Mesenteric fat pad (tissue), 1 donor: ENCODE data around the gene TBC1D5. TPM values are rescaled to one million over a fixed set of nuclear protein-coding genes. Genes with fewer than 3 reads are reported as not detected.

Experiments used
- DNase-seq: peaks from one replicate; pipeline ENCODE4 v3.0.0-alpha.2; 2020; ENCODE audit warnings: low spot score
- total RNA-seq: library from RNA; stranded (reverse); fragmentation: NEBNext Ultra II Directional; extraction: Animal tissue kit (Norgen Biotek cat#: 25700); gene quantifications from one replicate; pipeline ENCODE4 v1.2.1, GENCODE V29; 2021
- donor health status: DM: yes; HTN: yes; CAD: no.

Gene TBC1D5
- total RNA-seq, 1 donor from 2014 or later = 50.1 TPM

GRCh38 chr3:17310983-17311382, 431.4 kb downstream of the TBC1D5 start:
- DNase-seq = no peak

GRCh38 chr3:17307887-17308286, 434.5 kb downstream of the TBC1D5 start:
- no peak for DNase-seq

GRCh38 chr3:17307482-17307881, 434.9 kb downstream of the TBC1D5 start:
- DNase-seq = no peak

- no peak for DNase-seq
These were observed 437.5 kb downstream of the TBC1D5 start for GRCh38 chr3:17304969-17305368.

GRCh38 chr3:17302774-17303173, 439.7 kb downstream of the TBC1D5 start:
- no peak for DNase-seq

- DNase-seq = no peak
These were observed 440.3 kb downstream of the TBC1D5 start for GRCh38 chr3:17302170-17302569.

- DNase-seq = no peak
These were observed 441.2 kb downstream of the TBC1D5 start for GRCh38 chr3:17301271-17301670.

- DNase-seq = no peak
These were observed 442.0 kb downstream of the TBC1D5 start for GRCh38 chr3:17300441-17300840.

GRCh38 chr3:17298038-17298437, 444.4 kb downstream of the TBC1D5 start:
- DNase-seq = no peak

GRCh38 chr3:17292556-17292955, 449.9 kb downstream of the TBC1D5 start:
- DNase-seq = no peak

- no peak for DNase-seq
These were observed 451.5 kb downstream of the TBC1D5 start for GRCh38 chr3:17290894-17291293.

GRCh38 chr3:17288839-17289399, 453.5 kb downstream of the TBC1D5 start:
- DNase-seq = no peak

GRCh38 chr3:17287006-17287689, 455.3 kb downstream of the TBC1D5 start:
- no peak for DNase-seq

- no peak for DNase-seq
These were observed 464.4 kb downstream of the TBC1D5 start for GRCh38 chr3:17278006-17278405.

GRCh38 chr3:17266846-17267245, 475.6 kb downstream of the TBC1D5 start:
- DNase-seq = no peak

GRCh38 chr3:17261627-17262369, 480.6 kb downstream of the TBC1D5 start:
- no peak for DNase-seq

- DNase-seq = no peak
These were observed 482.2 kb downstream of the TBC1D5 start for GRCh38 chr3:17260257-17260656.

- no peak for DNase-seq
These were observed 482.7 kb downstream of the TBC1D5 start for GRCh38 chr3:17259685-17260084.

GRCh38 chr3:17258823-17259436, 483.5 kb downstream of the TBC1D5 start:
- DNase-seq = no peak

GRCh38 chr3:17257269-17257668, 485.2 kb downstream of the TBC1D5 start:
- DNase-seq = no peak

- no peak for DNase-seq
These were observed 498.8 kb downstream of the TBC1D5 start for GRCh38 chr3:17243621-17244020.

- DNase-seq = no peak
These were observed 503.0 kb downstream of the TBC1D5 start for GRCh38 chr3:17239417-17239816.
